IMR-90 (cell line): ENCODE results near the gene COQ4. TPM values are rescaled to one million over a fixed set of nuclear protein-coding genes. Genes with fewer than 3 reads are reported as not detected.

ENCODE experiments used
- ATAC-seq: fragments of 200-7000 bp; cut with Tn5 transposase; 2 replicates; pipeline ENCODE4 v1.9.1; 2020; ENCODE audit warnings: low read depth, mild to moderate bottlenecking, moderate library complexity
- BruUV-seq: library from RNA; stranded (reverse); fragments of 400-500 nt; replicated peaks from 2 replicates; lab custom pipeline; 2021; lab: Mats Ljungman, UMichigan
- CTCF ChIA-PET: fragments of 300-600 bp; formaldehyde crosslinking; extraction: SDS; loops from one replicate; lab custom pipeline; 2021; ENCODE audit warnings: antibody characterized with exemption; lab: Yijun Ruan, JAX
- POLR2A ChIA-PET: fragments of 300-600 bp; sonication (Branson Sonifier 250); formaldehyde crosslinking; loops from one replicate; lab custom pipeline; 2022; ENCODE audit warnings: antibody characterized with exemption; ENCODE audit not compliant: unreplicated experiment; lab: Charles Lee
- DNase-seq: peaks from one replicate; pipeline ENCODE4 v3.0.0; 2013
- H2AFZ ChIP-seq: replicated peaks from 2 replicates; pipeline ENCODE3; 2013; ENCODE audit warnings: low read length, mild to moderate bottlenecking; ENCODE audit not compliant: poor library complexity
- H2AK5ac ChIP-seq: 2 replicates; pipeline ENCODE4 v1.6.1; 2013; ENCODE audit warnings: low read depth, low read length, inconsistent platforms
- H2AK9ac ChIP-seq: replicated peaks from 2 replicates; pipeline ENCODE3; 2013; ENCODE audit warnings: mild to moderate bottlenecking, low read depth, low read length, moderate library complexity; ENCODE audit not compliant: poor library complexity
- H2BK120ac ChIP-seq: 2 replicates; pipeline ENCODE4 v1.6.1; 2013; ENCODE audit warnings: low read depth, low read length, inconsistent platforms
- H2BK15ac ChIP-seq: 3 replicates; pipeline ENCODE4 v1.6.1; 2013; ENCODE audit warnings: low read depth, low read length, inconsistent platforms
- H2BK20ac ChIP-seq: 2 replicates; pipeline ENCODE4 v1.6.1; 2013; ENCODE audit warnings: low read depth, mild to moderate bottlenecking, inconsistent platforms, low read length, moderate library complexity
- H2BK5ac ChIP-seq: 2 replicates; pipeline ENCODE4 v1.6.1; 2013; ENCODE audit warnings: mild to moderate bottlenecking, low read depth, low read length, inconsistent platforms; ENCODE audit not compliant: poor library complexity, severe bottlenecking
- H3K14ac ChIP-seq: replicated peaks from 2 replicates; pipeline ENCODE4 v1.6.1; 2013; ENCODE audit warnings: low read depth, low read length, inconsistent platforms
- H3K18ac ChIP-seq: 2 replicates; pipeline ENCODE4 v1.6.1; 2013; ENCODE audit warnings: low read depth, low read length, control low read depth
- H3K23ac ChIP-seq: 2 replicates; pipeline ENCODE4 v1.6.1; 2013; ENCODE audit warnings: low read depth, low read length, inconsistent platforms
- H3K27ac ChIP-seq: 2 replicates; pipeline ENCODE4 v1.5.1; 2013; ENCODE audit warnings: mild to moderate bottlenecking, control low read depth, low read length; ENCODE audit not compliant: insufficient read depth
- H3K27me3 ChIP-seq: 2 replicates; pipeline ENCODE4 v1.6.1; 2013; ENCODE audit warnings: low read length; ENCODE audit not compliant: control insufficient read depth, insufficient read depth
- H3K36me3 ChIP-seq: 2 replicates; pipeline ENCODE4 v1.6.1; 2013; ENCODE audit warnings: low read length, mixed read lengths; ENCODE audit not compliant: control insufficient read depth, insufficient read depth
- H3K4ac ChIP-seq: 2 replicates; pipeline ENCODE4 v1.6.1; 2013; ENCODE audit warnings: low read depth, low read length, inconsistent platforms
- H3K4me1 ChIP-seq: 2 replicates; pipeline ENCODE4 v1.6.1; 2013; ENCODE audit warnings: low read length, mixed read lengths; ENCODE audit not compliant: control insufficient read depth, insufficient read depth
- H3K4me2 ChIP-seq: 2 replicates; pipeline ENCODE4 v1.6.1; 2013; ENCODE audit warnings: low read depth, mild to moderate bottlenecking, control low read depth, low read length, moderate library complexity
- H3K4me3 ChIP-seq: 2 replicates; pipeline ENCODE4 v1.5.1; 2013; ENCODE audit warnings: low read depth, mild to moderate bottlenecking, control low read depth, low read length, moderate library complexity; ENCODE audit not compliant: insufficient read depth
- H3K56ac ChIP-seq: 2 replicates; pipeline ENCODE4 v1.6.1; 2013; ENCODE audit warnings: low read length, inconsistent platforms; ENCODE audit not compliant: insufficient read depth; ENCODE audit errors: extremely low read depth
- H3K79me1 ChIP-seq, 2 experiments: 2 replicates each; pipeline ENCODE4 v1.6.1; 2013; ENCODE audit warnings: low read length in 2 of 2, inconsistent platforms in 1 of 2, low read depth in 1 of 2
- H3K9ac ChIP-seq: 2 replicates; pipeline ENCODE4 v1.6.1; 2013; ENCODE audit warnings: low read depth, low read length, control low read depth
- H3K9me1 ChIP-seq: 2 replicates; pipeline ENCODE4 v1.6.1; 2013; ENCODE audit warnings: low read length, inconsistent platforms; ENCODE audit not compliant: insufficient read depth
- H3K9me3 ChIP-seq: 2 replicates; pipeline ENCODE4 v1.6.1; 2013; ENCODE audit warnings: low read length; ENCODE audit not compliant: control insufficient read depth, insufficient read depth
- H4K20me1 ChIP-seq: 2 replicates; pipeline ENCODE4 v1.6.1; 2013; ENCODE audit warnings: low read length, inconsistent platforms; ENCODE audit not compliant: insufficient read depth
- H4K5ac ChIP-seq: 2 replicates; pipeline ENCODE4 v1.6.1; 2013; ENCODE audit warnings: mild to moderate bottlenecking, low read depth, low read length, control low read depth
- H4K8ac ChIP-seq, 2 experiments: 2 replicates each; pipeline ENCODE4 v1.6.1; 2013; ENCODE audit warnings: low read depth in 2 of 2, low read length in 2 of 2, control low read depth in 1 of 2, inconsistent platforms in 1 of 2
- H4K91ac ChIP-seq: 2 replicates; pipeline ENCODE4 v1.6.1; 2013; ENCODE audit warnings: low read depth, low read length, inconsistent platforms; ENCODE audit not compliant: insufficient read depth
- CTCF ChIP-seq: conservative IDR thresholded peaks from 2 replicates; pipeline ENCODE4 v1.5.1; 2012; ENCODE audit warnings: mild to moderate bottlenecking, low read depth, low read length, improper control_type of control experiment
- MXI1 ChIP-seq: IDR thresholded peaks from 2 replicates; pipeline ENCODE4 v1.6.1; 2012; ENCODE audit warnings: low read depth, mild to moderate bottlenecking, low read length, moderate library complexity, borderline replicate concordance
- WGBS, 2 experiments: methylation state at CpG; one replicate each; pipeline versions ENCODE4 v1.1.5 to v1.1.7; 2013; ENCODE audit warnings: missing lambda C conversion rate in 2 of 2; ENCODE audit not compliant: insufficient read length in 1 of 2; ENCODE audit errors: extremely low coverage in 2 of 2; 5-methylcytosine and 5-hydroxymethylcytosine counted together
- dilution Hi-C: fragments of 300-500 bp; cut with HindIII; formaldehyde crosslinking; loops from one replicate; pipeline ENCODE4 v1.14.3; 2018; ENCODE audit warnings: low sequenced_read_pairs; ENCODE audit not compliant: unreplicated experiment
- in situ Hi-C: fragments of 300-500 bp; cut with MboI; formaldehyde crosslinking; loops from 3 replicates; pipeline ENCODE4 v1.14.3; 2019; ENCODE audit warnings: low sequenced_read_pairs, inconsistent platforms, mixed read lengths
- intact Hi-C: fragments of 100-400 bp; cut with micrococcal nuclease; formaldehyde crosslinking; loops from 2 replicates; pipeline ENCODE4 v1.10.0; 2022
- polyA plus RNA-seq, 3 experiments: library from polyadenylated mRNA; depleted of rRNA; stranded (reverse); fragments of >200 nt; gene quantifications; 2 replicates each; pipeline ENCODE4 v1.2.3, GENCODE V29; 2012; ENCODE audit warnings: low replicate concordance in 1 of 3
- total RNA-seq: library from RNA; depleted of rRNA; stranded (reverse); fragments of >200 nt; gene quantifications from 2 replicates; pipeline ENCODE4 v1.2.3, GENCODE V29; 2012

COQ4 gene
- total and polyA plus RNA-seq, 2 of the 4 experiments (the other 2 are of a cell fraction), result 20.1 to 41.4 TPM

DNA sequence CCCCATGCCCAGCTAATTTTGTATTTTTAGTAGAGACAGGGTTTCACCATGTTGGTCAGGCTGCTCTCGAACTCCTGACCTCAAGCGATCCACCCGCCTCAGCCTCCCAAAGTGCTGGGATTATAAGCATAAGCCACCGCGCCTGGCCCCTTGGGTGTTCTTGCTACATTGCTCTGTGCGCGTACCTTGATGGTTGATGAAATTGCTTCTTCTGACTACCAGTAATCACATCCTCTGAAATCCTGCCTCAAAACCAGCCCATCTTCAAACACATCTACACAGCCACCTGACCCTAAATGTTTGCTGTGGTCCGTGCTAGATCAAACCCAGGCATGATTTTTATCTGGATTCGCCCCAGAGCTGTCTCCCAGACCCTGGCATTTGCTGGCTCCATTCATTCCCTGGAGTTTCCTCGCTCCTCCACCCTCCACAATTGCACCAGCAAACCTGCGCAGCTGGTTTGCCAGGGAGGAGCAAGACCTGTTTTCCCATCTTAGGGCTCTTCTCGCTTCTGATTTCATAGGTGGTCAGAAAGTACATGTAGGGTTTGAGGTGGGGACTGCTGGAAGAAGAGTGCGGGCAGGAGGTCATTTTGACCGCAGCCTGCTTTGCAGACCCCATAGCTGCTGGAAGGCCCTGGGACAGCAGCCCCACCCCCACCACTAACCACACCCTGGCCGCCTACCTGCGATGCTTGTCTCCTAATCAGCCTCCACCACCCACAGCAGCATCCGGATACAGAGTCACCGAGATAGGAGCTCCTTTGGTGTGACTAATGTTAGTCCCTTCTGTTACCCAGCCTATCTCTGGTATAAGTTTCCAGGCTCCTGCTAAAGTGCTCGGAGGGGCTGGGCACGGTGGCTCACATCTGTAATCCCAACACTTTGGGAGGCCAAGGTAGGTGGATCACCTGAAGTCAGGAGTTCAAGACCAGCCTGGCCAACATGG, 23.8 kb upstream of the COQ4 start:
- Histone ChIP-seq H2BK5ac (no peak overlapping the region), H3K9me1 (peaks cover 8% of the 10 kb centered on the region; the same call in 1 of the 2 replicates), H2AFZ (no peak overlapping the region), H3K27ac (no peak overlapping the region), H3K27me3 (no peaks in the 10 kb centered on the region), H4K20me1 (no peaks in the 10 kb centered on the region), H3K9me3 (no peaks in the 10 kb centered on the region), H4K5ac (no peak overlapping the region), H3K4me2 (no peak overlapping the region), H4K8ac (no peak overlapping the region), H3K14ac (no peak overlapping the region), H3K18ac (no peak overlapping the region), H3K36me3 (peaks cover 2% of the 10 kb centered on the region; the same call in 1 of the 2 replicates), H2BK15ac (no peak overlapping the region), H3K23ac (no peak overlapping the region), H2AK9ac (no peak overlapping the region), H3K4ac (no peak overlapping the region), H2AK5ac (no peak overlapping the region), H4K91ac (no peak overlapping the region), H2BK120ac (no peak overlapping the region), H3K79me1 (peaks cover 0 to 5% of the 10 kb centered on the region in 2 experiments; a peak in 1 of 4 replicates), H3K56ac (no peak overlapping the region), H3K4me3 (no peak overlapping the region), H2BK20ac (no peak overlapping the region), H3K9ac (no peak overlapping the region), H3K4me1 (peaks cover 5% of the 10 kb centered on the region)
- BruUV-seq, result no TSS peak
- in situ Hi-C loops (loop anchor here (10.0 kb wide), 1 partner anchor 256 kb away; the partner anchor contains the start of gene SPTAN1), intact Hi-C loops (no loop called here), dilution Hi-C loops (no loop called here)
- CTCF ChIA-PET, result interaction anchor here (0.7 kb wide), 1 partner anchor 26 kb away, joined by 4 read pairs; no protein-coding TSS in a partner anchor
- ATAC-seq (no peak), DNase-seq (no peak)
- TF ChIP-seq MXI1, result no peak
- TF ChIP-seq CTCF, result no peak
- WGBS, 2 experiments, result 78% methylated on average over 2 of the region's 20 CpGs; no CpG with 5 or more reads in 1 of the 2 experiments
- POLR2A ChIA-PET, result no interaction called here
